GM13976 (cell line): ENCODE data around the gene DAPK1.

ENCODE experiments used
- DNase-seq: peaks from one replicate; pipeline ENCODE4 v3.0.0; 2012; ENCODE audit warnings: low spot score
- in situ Hi-C: fragments of 300-500 bp; cut with MboI; formaldehyde crosslinking; loops from one replicate; pipeline ENCODE4 v1.12.0; 2022; ENCODE audit warnings: low sequenced_read_pairs, mixed read lengths, inconsistent platforms; ENCODE audit not compliant: unreplicated experiment
- TF ChIP-seq, protein P1 (sequence below): IDR thresholded peaks from 2 replicates; pipeline ENCODE4 v1.5.1; 2012; ENCODE audit warnings: borderline replicate concordance, mild to moderate bottlenecking; ENCODE audit not compliant: insufficient read depth; ENCODE audit errors: extremely low read depth, missing control alignments, control extremely low read depth

Gene DAPK1

GRCh38 chr9:87510252-87510683 lies 12.6 kb downstream of the DAPK1 start:
- DNase-seq: no peak
- TF ChIP-seq, protein P1, sequence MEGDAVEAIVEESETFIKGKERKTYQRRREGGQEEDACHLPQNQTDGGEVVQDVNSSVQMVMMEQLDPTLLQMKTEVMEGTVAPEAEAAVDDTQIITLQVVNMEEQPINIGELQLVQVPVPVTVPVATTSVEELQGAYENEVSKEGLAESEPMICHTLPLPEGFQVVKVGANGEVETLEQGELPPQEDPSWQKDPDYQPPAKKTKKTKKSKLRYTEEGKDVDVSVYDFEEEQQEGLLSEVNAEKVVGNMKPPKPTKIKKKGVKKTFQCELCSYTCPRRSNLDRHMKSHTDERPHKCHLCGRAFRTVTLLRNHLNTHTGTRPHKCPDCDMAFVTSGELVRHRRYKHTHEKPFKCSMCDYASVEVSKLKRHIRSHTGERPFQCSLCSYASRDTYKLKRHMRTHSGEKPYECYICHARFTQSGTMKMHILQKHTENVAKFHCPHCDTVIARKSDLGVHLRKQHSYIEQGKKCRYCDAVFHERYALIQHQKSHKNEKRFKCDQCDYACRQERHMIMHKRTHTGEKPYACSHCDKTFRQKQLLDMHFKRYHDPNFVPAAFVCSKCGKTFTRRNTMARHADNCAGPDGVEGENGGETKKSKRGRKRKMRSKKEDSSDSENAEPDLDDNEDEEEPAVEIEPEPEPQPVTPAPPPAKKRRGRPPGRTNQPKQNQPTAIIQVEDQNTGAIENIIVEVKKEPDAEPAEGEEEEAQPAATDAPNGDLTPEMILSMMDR: no peak
- in situ Hi-C loops: no loop called here

- DNase-seq: no peak
- TF ChIP-seq, protein P1: no peak
- in situ Hi-C loops: no loop called here
Observed at GRCh38 chr9:87512311-87512710, 14.6 kb downstream of the DAPK1 start.

DNA sequence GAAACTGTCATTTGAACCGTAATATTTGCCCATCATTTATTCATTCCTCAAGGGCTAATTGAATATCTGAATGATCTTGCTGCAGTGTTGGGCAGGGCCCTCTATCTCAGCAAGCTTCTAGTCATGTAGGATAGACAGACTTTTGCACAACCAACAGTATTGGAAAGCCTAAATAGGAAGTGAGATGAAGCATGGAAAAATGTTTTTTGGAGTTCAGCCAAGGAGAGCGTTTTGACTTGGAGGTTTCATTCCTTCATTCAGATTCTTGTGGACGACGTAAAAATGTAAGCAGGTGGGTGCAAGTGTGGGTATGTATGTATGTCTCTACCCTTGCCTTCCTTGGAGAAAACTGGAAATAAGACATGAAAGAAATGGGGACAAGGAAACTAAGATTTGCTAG lies 15.5 kb downstream of the DAPK1 start:
- in situ Hi-C loops: no loop called here
- TF ChIP-seq, protein P1: no peak
- no peak for DNase-seq

GRCh38 chr9:87513880-87514535 lies 16.3 kb downstream of the DAPK1 start:
- no peak for DNase-seq
- in situ Hi-C loops: no loop called here
- TF ChIP-seq, protein P1: no peak

DNA sequence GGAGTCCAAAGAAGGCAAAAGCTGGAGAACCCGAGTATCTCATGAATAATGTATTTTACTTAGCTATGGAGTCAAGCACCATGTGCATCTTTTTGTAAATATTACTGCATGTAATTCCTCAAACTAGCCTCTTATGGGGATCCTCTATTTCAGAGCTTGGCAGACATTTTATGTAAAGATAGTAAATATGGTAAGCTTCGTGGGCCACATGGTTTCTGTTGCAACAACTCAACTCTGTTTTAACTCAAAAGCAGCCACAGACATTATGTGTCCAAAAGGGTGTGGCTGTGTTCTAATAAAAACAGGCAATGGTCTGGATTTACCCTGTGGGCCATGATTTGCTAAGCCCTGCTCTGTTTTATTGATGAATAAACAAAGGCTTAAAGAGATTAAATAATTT lies 17.3 kb downstream of the DAPK1 start:
- in situ Hi-C loops: no loop called here

GRCh38 chr9:87515588-87516221 lies 18.0 kb downstream of the DAPK1 start:
- DNase-seq: no peak
- TF ChIP-seq, protein P1: no peak
- in situ Hi-C loops: no loop called here

More for the DNA sequence above, 17.3 kb downstream of the DAPK1 start:
- TF ChIP-seq, protein P1: no peak
- DNase-seq: no peak
